PFSK-1 (cell line): ENCODE results near the gene HYAL1.

ENCODE experiments used
- POLR2AphosphoS5 ChIP-seq: IDR thresholded peaks from 2 replicates; pipeline ENCODE4 v1.6.1; 2012; ENCODE audit warnings: low read depth, mild to moderate bottlenecking, control low read depth, low read length, moderate library complexity
- REST ChIP-seq, 2 experiments: IDR thresholded peaks; 2 replicates each; pipeline versions ENCODE4 v1.6.1 to v1.8.0; 2011 to 2012; ENCODE audit warnings: low read depth in 2 of 2, low read length in 2 of 2, control low read depth in 1 of 2, inconsistent platforms in 1 of 2, mild to moderate bottlenecking in 1 of 2, moderate library complexity in 1 of 2; ENCODE audit not compliant: insufficient read depth in 1 of 2
- SIN3A ChIP-seq: IDR thresholded peaks from 2 replicates; pipeline ENCODE4 v1.6.1; 2012; ENCODE audit warnings: mild to moderate bottlenecking, low read length, moderate library complexity, borderline replicate concordance; ENCODE audit not compliant: insufficient read depth

- TF ChIP-seq SIN3A: no peak
- TF ChIP-seq POLR2AphosphoS5: no peak
- no peak for TF ChIP-seq REST (IDR thresholded peaks at IDR 0.05; ENCODE audit: insufficient read depth in 1 of 2, low read depth in 2 of 2, low read length in 2 of 2)
Observed at GRCh38 chr3:50316657-50317242, 13.4 kb upstream of the HYAL1 start.
